Upper lobe of left lung (tissue), 4 donors: ENCODE results near the gene SLC8A2.
"Not testable (repeated sequence)": the region's sequence is repeated elsewhere in the genome, so short reads cannot be mapped to it uniquely, and the experiment has no call there.

ENCODE experiments used
- POLR2AphosphoS5 ChIP-seq, 2 donors: sonication (generic); formaldehyde crosslinking; IDR thresholded peaks; one replicate each; pipeline ENCODE4 v1.5.1; 2017; ENCODE audit warnings: antibody characterized with exemption in 2 of 2
- TF ChIP-seq, protein P1 (sequence below), 6 experiments: fragments of 450-650 bp in 4 of 6; fragments of 200-600 bp in 2 of 6; sonication (generic) in 2 of 6; IDR thresholded peaks; one replicate each; pipeline ENCODE4 v1.5.1; 2016 to 2019; ENCODE audit warnings: antibody characterized with exemption in 6 of 6

DNA sequence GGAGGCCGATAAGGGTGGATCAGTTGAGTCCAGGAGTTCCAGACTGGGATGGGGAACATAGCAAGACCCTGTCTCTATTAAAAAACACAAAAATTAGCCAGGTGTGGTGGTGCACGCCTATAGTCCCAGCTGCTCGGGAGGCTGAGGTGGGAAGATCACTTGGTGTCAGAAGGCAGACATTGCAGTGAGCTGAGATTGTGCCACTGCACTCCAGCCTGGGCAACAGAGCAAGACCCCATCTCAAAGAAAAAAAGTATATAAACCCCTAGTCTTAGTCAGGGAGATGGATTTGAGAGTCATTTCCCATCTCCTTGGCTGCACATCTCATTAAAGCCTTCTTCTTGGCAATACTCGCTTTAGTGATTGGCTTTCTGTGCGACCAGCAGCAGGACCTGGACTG lies 87.8 kb downstream of the SLC8A2 start:
- TF ChIP-seq, protein P1, sequence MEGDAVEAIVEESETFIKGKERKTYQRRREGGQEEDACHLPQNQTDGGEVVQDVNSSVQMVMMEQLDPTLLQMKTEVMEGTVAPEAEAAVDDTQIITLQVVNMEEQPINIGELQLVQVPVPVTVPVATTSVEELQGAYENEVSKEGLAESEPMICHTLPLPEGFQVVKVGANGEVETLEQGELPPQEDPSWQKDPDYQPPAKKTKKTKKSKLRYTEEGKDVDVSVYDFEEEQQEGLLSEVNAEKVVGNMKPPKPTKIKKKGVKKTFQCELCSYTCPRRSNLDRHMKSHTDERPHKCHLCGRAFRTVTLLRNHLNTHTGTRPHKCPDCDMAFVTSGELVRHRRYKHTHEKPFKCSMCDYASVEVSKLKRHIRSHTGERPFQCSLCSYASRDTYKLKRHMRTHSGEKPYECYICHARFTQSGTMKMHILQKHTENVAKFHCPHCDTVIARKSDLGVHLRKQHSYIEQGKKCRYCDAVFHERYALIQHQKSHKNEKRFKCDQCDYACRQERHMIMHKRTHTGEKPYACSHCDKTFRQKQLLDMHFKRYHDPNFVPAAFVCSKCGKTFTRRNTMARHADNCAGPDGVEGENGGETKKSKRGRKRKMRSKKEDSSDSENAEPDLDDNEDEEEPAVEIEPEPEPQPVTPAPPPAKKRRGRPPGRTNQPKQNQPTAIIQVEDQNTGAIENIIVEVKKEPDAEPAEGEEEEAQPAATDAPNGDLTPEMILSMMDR (IDR thresholded peaks at IDR 0.05), result not testable (repeated sequence)
- not testable (repeated sequence) for TF ChIP-seq POLR2AphosphoS5 (IDR thresholded peaks at IDR 0.05)
